ENCODE measurements around the gene RELCH. TPM values are rescaled to one million over a fixed set of nuclear protein-coding genes. Genes with fewer than 3 reads are reported as not detected.

The RELCH gene
- total RNA-seq, 3 donors from 2014 or later = 39.0 to 60.2 (median 51.2) TPM

- Histone ChIP-seq H3K4me3 (no peak overlapping the region), H3K9me3 (no peaks in the 10 kb centered on the region), H3K36me3 (ENCODE audit: low read depth) (no peaks in the 10 kb centered on the region), H3K4me1 (ENCODE audit: low read depth) (peaks cover 20% of the 10 kb centered on the region)
- TF ChIP-seq CTCF (IDR thresholded peaks at IDR 0.05) = no peak
- ATAC-seq (no peak), DNase-seq (no peak)
- intact Hi-C loops (cut with DNase I, micrococcal nuclease) = no loop called here
Observed at GRCh38 chr18:62341473-62341872, 154.4 kb downstream of the RELCH start.

- intact Hi-C loops (cut with DNase I, micrococcal nuclease) = no loop called here
- no peaks in the 10 kb centered on the region for H3K36me3 ChIP-seq (ENCODE audit: low read depth)
- DNase-seq (no peak), ATAC-seq (no peak)
- TF ChIP-seq CTCF (IDR thresholded peaks at IDR 0.05) = no peak
- H3K4me1 ChIP-seq (ENCODE audit: low read depth) = peaks cover 26% of the 10 kb centered on the region
- H3K9me3 ChIP-seq = no peaks in the 10 kb centered on the region
- H3K4me3 ChIP-seq = no peak overlapping the region
Observed at GRCh38 chr18:62342884-62343283, 155.8 kb downstream of the RELCH start.

GRCh38 chr18:62343316-62343715 lies 156.3 kb downstream of the RELCH start:
- Histone ChIP-seq H3K36me3 (ENCODE audit: low read depth) (no peaks in the 10 kb centered on the region), H3K4me3 (no peak overlapping the region), H3K4me1 (ENCODE audit: low read depth) (peaks cover 26% of the 10 kb centered on the region), H3K9me3 (no peaks in the 10 kb centered on the region)
- TF ChIP-seq CTCF (IDR thresholded peaks at IDR 0.05) = no peak
- intact Hi-C loops (cut with DNase I, micrococcal nuclease) = no loop called here
- DNase-seq = no peak
- ATAC-seq = no peak

GRCh38 chr18:62345909-62346308 lies 158.9 kb downstream of the RELCH start:
- intact Hi-C loops (cut with DNase I, micrococcal nuclease) = no loop called here
- no peak for DNase-seq
- TF ChIP-seq CTCF (IDR thresholded peaks at IDR 0.05) = no peak
- no peaks in the 10 kb centered on the region for H3K36me3 ChIP-seq (ENCODE audit: low read depth)
- no peaks in the 10 kb centered on the region for H3K9me3 ChIP-seq
- peak; percentile 16 for ATAC-seq
- no peak overlapping the region for H3K4me3 ChIP-seq
- peaks cover 12% of the 10 kb centered on the region for H3K4me1 ChIP-seq (ENCODE audit: low read depth)

GRCh38 chr18:62346333-62347088 lies 159.5 kb downstream of the RELCH start:
- Histone ChIP-seq H3K9me3 (no peaks in the 10 kb centered on the region), H3K4me1 (ENCODE audit: low read depth) (peaks cover 12% of the 10 kb centered on the region), H3K36me3 (ENCODE audit: low read depth) (no peaks in the 10 kb centered on the region), H3K4me3 (no peak overlapping the region)
- no peak for TF ChIP-seq CTCF (IDR thresholded peaks at IDR 0.05)
- DNase-seq = no peak
- ATAC-seq = peak; percentile 87
- intact Hi-C loops (cut with DNase I, micrococcal nuclease) = no loop called here

All from mucosa of descending colon (tissue), 3 donors.